ENCODE data around the gene ASCL3.
"Not testable (repeated sequence)": the region's sequence is repeated elsewhere in the genome, so short reads cannot be mapped to it uniquely, and the experiment has no call there.

ASCL3 gene

DNA sequence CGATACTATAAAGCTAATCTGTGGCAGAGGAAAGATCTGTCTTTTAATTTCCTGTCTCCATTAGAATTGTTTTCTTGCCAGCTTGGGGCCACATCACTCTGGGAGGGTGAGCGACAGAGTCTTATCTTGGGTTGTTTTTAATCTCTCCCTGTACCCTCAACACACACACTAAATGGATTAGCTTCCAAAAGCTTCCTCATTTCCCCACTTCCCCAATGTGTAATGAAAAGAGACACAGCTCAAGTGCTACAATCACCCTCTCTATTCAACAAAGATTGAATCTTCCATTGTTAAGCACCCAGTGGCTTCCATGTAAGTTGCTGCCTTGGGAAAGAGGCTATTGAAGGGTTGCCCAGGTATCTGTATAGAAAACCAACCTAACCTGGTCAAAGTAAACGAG is 6.1 kb upstream of the ASCL3 start:
- in situ Hi-C loops (cut with MboI; ENCODE audit: low sequenced_read_pairs), result no loop called here

DNA sequence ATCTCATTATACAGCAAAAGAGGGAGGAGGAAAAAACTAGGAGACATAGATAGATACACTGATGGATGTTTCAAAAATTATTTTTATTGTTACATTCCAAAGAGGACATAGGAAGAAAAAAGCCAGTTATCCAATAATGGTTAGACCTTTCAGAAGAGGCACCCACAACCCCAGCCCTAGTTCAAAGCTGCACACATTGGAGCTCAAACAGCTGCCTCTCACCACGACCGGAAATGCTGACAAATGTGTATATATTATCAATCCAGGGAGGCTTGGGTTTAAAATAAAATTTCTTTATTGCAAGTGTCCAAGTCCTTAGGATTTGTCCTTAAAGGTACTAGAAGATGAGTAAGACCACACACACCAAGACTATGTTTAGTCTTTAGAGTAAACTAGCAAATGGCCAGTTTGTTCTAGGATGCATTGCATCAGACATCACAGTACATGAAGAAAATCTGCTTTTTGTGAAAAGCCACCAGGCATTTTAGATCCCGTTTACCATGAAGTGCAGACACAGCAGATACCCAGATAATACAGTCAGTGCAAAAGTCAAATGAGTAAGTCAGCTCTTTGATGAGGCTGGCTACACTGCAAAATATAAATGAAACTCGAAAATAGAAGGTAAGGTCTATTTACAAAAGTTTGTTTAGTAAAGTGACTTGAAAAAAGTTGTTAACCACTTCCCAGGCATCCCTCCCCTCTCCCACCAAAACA is 4.6 kb upstream of the ASCL3 start:
- in situ Hi-C loops (cut with MboI; ENCODE audit: low sequenced_read_pairs), result no loop called here

DNA sequence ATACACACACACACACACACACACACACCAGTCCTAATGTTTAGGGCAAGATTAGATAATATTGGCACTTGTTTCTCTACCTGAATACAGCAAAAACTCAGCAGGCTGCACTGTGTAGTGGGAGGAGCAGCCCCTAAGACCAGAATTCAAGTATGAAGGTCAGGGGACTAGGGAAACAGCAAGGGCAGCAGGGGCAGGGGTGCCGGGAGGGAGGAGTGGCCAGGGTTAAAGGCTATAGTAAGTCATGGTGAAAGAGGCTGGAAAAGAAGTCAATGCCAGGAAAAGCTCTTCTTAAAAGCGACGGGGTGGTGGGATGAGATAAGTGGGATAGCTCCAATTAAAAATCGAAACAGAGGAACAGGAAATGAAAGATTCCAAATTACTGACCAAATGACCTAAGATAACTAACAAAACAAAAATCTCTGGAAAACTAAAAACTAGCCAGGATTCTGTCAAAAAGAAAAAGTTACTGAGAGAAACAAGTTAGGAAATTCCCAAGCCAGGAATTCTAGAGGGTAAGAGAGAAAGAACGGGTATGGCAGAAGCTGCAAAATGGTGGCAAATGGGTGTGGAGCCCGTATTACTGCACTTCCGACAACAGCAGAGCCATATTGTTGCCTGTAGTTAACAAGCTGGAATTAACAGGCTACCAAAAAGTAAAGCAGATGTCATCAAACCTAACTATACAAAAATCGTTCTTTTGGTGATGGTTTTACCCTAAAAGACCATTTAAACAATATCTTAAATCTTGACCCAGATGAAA is 1.3 kb downstream of the ASCL3 start:
- in situ Hi-C loops (cut with MboI; ENCODE audit: low sequenced_read_pairs), result no loop called here

DNA sequence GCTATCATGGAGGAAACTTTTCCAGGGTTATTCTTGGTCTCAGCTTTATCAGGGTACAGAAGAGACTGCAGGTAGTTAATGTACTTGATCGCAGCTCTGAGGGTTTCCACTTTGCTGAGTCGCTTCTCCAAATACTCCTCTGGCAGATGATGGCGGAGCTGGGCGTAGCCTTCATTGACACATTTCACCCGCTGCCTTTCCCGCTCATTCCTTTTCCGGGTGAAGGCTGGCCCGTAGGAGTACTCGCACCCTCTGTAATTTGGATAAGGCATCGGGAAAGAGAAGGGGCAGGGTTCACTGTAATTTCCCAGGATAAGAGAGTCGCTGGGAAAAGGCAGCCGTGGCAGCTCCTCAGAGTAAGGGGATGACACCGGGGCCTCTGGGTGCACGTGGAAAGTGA is 5.2 kb downstream of the ASCL3 start:
- in situ Hi-C loops (cut with MboI; ENCODE audit: low sequenced_read_pairs), result no loop called here

DNA sequence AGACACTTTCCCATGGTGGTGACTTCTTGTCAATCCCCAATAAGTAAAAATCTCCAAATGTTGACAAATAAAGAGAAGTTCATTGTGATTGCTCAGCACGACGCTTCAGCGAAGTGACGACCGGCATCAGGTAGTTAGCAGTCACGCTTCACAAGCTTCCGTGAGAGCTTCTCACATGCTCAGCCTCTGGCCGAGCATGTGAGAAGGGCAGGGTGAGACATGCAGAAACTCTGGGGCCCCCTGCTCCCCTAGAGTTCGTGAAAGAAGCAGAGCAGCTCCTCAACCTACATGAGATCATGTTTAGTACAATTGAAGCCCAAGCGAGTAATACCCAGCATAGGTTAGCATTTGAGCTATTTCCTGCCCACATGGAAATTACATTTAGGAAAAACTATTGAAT is 5.7 kb downstream of the ASCL3 start:
- in situ Hi-C loops (cut with MboI; ENCODE audit: low sequenced_read_pairs), result no loop called here

DNA sequence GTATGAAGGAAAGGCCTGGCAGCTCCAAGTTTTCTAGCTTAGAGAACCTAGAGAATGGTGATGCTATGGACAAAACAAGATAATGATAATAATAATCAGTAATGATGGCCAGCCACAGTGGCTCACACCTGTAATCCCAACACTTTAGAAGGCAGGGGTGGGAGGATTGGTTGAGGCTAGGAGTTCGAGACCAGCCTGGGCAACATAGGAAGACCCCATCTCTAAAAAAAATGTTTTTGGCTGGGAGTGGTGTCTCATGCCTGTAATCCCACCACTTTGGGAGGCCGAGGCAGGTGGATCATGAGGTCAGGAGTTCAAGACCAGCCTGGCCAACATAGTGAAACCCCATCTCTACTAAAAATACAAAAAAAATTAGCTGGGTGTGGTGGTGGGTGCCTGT is 7.0 kb downstream of the ASCL3 start:
- in situ Hi-C loops (cut with MboI; ENCODE audit: low sequenced_read_pairs), result not testable (repeated sequence)

DNA sequence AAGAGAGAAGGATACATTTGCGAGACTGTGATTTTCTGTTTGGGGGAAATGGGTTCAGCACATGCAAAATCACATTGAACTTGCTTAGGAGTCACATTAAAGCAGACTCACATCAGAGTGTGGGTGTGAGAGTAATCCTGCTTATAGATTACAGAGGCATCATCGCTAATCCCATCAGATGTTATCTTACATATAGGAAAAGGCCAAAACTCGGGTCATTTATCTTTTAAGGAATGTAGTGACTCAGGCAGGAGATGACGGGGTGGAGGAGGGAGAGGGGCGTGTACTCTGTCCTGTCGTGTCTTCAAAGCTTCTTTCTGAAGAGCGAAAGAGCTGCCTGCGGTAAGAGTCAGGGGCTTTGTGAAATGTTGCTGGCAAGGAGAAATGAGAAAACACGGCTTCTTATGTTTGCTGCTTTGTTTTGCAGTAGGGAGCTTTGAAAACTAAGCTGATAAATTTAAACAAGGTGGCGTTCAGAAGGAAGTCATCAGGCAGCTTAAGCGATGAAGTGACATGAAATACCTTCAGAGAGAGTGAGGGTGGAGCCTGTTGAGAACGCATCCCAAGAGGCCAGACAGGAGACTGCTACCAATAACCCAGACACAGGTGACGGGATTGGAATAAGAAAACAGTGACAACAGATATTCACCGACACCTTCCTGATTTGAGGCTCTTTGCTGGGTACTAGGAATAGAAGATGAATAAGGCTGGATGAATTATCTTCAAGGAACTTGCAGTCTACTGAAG is 7.9 kb downstream of the ASCL3 start:
- in situ Hi-C loops (cut with MboI; ENCODE audit: low sequenced_read_pairs), result no loop called here

DNA sequence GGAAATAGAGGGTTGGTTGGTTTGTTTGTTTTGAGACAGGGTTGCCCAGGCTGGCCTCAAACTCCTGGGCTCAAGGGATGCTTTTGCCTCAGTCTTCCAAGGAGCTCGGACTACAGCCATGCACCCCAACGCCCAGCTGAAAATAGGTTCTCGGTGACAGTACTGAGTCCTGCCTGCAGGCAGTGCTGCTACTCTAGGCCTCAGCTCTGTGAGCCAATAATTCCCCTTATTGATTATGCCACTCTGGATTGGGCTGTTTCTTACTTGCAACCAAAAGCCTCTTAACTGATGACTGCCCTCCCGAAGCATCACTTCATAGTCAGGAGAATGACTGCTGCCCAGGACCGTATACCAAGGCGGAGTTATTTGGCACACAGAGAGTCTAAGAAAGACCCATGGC is 8.9 kb downstream of the ASCL3 start:
- in situ Hi-C loops (cut with MboI; ENCODE audit: low sequenced_read_pairs), result no loop called here

DNA sequence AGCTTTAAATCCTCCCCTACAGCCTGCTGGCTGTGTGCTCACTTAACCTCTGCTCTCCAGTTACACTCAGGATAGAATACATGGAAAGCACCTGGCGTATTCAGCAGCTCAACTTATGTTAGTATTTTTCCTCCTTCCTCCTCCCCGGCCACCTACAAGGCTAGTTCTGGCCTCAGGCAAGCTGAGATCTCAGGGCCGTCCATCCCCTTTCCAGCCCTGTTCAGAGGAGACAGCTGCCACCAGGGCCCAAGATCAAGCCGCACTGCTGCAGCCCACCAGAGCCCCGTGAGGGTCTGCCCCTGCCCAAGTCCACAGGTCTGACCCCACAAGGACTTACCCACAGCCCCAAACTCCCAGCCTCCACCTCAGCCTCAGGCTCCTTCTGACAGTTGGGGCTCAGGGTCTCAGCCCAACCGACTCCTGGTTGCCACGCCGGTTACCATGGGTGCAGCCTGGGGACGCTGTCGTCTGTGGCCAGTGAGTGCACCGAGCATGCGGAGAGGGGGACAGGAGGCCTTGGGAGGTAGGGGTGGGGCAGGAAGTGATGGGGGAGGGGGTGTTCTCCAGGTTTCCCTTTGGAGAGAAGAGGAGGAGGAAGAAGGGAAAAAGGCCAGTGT is 10.1 kb downstream of the ASCL3 start, which contains the start of gene C11orf16:
Gene C11orf16, minus strand, starts transcription at position 384 of the 617 bp plus-strand sequence. CDS start 639 bp downstream, outside the sequence.
- in situ Hi-C loops (cut with MboI; ENCODE audit: low sequenced_read_pairs), result no loop called here

DNA sequence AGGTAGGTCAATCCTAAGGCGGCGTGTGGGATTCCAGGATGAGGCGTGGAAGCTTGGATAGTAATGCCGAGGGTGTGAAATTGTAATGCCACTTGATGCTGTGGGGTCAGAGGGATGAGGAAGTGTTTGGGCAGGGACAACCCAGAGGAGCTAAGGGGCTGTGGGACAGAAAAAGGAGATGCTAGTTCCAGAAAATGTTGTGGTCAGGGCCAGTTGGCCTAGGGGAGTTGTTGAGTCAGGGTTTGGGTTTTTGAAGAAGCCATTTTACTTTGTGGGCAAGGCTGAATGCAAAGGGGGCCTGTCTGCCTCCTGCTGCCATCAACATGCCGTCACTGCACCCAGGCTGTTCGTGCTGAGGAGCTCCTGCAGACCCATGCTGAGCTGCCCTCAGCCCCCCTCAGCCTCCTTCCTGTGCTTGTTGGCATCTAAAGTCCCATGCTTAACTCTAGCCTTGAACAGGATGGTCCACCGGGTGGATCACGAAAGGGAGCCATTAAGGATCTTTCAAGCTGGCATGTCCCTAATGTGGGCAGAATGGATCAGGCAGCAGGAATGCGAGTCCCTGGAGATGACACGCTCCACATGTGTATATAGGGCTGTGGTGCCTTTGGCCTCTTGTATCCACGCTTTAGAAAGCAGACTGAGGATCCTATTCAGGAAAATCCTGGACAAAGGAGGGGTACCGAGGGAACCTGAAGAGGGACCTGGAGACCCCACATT is 12.2 kb downstream of the ASCL3 start:
- in situ Hi-C loops (cut with MboI; ENCODE audit: low sequenced_read_pairs), result no loop called here

DNA sequence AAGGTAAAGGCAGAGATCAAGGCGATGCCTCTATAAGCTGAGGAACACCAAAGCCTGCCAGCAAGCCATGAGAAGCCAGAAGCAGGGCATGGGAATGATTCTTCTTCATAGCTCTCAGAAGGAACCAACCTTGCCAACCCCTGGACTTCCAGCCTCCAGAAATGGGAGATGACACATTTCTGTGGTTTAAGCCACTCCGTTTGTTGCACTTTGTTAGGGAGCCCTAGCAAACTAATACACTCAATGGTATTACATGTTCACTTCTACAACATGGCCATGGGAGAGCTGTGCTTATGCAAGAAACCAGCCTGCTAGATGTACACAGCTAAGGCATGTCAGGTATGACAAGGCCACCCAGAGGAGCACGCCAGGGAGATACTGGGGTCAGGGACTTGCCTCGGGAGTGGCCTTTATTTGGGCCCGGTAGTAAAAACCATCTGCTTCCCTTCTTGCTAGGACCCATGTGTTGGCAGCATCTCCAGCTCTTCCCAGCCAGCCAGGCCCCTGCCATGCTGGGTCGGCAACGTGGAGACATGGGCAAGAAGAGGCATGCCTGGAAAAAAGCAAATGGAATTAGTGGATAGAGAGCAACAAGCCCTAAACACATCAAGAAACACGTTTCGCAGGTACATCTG is 13.7 kb downstream of the ASCL3 start:
- in situ Hi-C loops (cut with MboI; ENCODE audit: low sequenced_read_pairs), result no loop called here

DNA sequence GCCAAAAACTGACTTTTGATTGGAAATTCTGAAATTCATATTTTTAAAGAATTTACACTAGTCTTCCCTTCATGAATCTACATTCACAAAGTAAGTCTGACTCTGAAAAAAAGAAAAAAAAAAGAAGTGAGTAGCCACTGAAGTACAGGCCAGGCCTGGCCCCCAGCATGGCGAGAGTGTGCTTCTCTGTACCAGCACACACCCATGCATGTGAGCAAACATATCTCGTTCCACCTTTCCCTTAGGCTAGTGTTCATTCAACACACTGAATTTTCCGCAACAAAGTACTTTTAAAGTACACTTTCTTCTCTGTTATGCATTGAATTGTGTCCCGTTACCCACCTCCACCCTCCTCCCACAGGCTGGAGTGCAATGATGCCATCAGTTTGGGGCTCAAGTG is 14.6 kb downstream of the ASCL3 start:
- in situ Hi-C loops (cut with MboI; ENCODE audit: low sequenced_read_pairs), result no loop called here

DNA sequence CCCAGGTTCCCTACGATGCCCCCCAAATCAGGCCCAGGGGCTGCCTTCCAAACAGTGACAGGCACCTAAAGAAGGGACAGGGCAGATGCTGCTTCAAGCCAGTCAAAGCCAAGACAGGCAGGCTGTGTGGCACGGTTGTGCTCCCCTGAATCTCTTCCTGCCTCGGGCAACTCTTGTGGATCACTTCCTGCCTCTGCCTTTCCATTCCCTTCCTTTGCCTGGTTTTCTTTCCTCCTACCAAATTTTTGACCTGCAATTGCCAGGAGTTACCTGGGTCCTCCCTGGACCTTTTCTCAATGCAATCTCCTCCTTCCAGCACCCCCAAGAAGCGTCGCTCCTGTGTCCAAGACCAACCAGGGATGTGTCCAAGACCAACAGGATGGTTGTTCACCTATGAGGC is 15.6 kb downstream of the ASCL3 start:
- in situ Hi-C loops (cut with MboI; ENCODE audit: low sequenced_read_pairs), result no loop called here

DNA sequence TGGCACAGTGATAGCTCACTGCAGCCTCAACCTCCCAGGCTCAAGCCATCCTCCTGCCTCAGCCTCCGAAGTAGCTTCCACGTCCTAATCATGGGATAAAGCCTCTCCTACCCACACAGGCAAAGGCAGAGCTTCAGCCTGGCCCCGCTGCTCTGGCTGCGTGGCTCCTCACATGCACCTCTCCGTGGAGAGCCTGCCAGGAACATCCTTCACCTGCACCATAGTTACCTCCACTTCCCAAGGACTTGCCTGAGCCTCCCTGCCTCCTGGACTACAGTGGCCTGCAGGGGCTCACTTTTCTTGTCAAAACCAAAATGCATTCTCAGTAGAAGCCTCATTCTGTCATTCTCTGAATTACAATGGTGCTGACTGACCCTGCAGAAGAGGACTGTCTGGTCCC is 16.6 kb downstream of the ASCL3 start:
- in situ Hi-C loops (cut with MboI; ENCODE audit: low sequenced_read_pairs), result no loop called here

DNA sequence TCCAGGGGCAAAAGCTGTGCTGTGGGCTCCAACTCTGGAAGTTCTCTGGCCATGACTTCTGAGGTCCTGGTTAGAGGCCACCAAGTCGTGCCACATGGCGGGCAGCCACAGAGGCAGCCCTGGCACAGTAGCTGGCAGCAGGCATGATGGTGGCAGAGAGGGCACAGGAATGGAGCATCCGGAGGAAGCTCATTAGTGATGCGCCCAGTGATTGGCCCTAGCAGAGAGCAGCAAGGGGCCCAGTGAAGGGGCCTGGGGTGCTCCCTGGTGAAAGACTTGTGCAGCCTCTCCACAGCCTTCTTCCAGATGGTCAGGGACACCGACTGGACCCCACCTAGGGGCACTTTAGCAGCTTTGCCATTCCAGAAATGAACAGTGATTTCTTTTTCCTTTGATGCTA is 17.1 kb downstream of the ASCL3 start:
- in situ Hi-C loops (cut with MboI; ENCODE audit: low sequenced_read_pairs), result no loop called here

DNA sequence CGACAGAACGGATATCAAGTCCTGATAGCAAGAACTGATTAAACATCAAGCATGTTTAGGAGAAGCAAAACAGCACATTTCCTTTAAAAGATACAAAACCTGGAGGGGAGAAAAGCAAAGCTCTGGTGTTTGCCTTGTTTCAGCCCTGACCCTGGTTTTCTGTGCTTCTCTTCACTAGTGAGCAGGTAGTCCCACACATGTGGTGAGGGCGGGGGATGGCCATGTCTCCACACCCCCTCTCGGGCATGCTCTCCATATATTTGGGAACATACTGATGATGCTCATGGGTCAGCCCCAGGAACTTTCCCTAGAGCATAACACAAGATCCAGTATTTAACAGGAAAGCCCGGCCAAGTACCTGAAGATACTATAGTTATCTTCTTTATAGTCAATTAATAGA is 20.1 kb downstream of the ASCL3 start:
- in situ Hi-C loops (cut with MboI; ENCODE audit: low sequenced_read_pairs), result no loop called here

DNA sequence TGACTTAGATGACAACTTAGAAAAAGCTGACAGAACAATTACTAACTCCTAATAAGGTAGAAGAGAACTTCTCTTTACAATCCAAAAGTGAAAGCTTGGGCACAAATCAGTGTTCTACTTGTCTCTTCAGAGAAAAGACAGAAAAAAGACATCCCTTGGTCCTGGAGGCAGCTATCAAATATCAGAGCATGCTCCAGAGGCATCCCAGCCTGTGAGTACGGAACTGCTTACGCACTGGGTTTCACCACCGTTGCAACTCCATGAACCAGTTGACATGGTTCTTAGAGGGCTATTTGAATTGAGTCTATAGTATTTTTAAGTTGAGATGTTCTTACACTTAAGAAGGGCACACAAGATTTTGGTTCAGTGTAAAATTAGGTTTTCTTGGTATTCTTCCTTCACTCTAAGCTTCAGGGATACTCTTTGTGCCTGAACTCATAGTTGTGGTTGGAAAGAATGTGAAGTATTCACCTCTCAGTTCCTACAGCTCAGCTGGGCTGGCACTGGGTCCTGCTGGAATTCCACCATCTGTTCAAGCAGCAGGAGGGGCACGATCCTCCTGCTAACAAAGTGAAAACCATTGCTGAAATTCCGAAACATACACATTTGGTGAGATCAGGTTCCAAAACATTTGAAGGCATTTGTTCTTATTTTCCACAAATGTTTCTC is 25.5 kb downstream of the ASCL3 start:
- in situ Hi-C loops (cut with MboI; ENCODE audit: low sequenced_read_pairs), result no loop called here

DNA sequence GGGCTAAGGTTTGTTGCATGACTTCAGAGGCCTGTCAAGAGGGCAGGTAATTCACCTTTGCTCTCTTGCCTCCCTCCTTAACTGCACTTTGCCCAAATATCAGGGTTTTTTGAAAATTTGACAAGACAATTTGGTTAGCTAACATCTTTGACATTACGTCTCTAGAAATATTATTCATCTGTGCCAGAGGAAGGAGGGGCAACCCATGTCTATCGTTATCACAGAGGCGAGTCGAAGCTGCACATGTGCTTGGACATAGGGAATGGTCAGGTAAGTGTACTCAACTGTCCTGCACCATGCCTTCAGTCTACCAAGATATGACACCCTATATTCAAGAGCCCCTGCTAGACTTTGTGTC is 28.2 kb downstream of the ASCL3 start:
- in situ Hi-C loops (cut with MboI; ENCODE audit: low sequenced_read_pairs), result no loop called here

DNA sequence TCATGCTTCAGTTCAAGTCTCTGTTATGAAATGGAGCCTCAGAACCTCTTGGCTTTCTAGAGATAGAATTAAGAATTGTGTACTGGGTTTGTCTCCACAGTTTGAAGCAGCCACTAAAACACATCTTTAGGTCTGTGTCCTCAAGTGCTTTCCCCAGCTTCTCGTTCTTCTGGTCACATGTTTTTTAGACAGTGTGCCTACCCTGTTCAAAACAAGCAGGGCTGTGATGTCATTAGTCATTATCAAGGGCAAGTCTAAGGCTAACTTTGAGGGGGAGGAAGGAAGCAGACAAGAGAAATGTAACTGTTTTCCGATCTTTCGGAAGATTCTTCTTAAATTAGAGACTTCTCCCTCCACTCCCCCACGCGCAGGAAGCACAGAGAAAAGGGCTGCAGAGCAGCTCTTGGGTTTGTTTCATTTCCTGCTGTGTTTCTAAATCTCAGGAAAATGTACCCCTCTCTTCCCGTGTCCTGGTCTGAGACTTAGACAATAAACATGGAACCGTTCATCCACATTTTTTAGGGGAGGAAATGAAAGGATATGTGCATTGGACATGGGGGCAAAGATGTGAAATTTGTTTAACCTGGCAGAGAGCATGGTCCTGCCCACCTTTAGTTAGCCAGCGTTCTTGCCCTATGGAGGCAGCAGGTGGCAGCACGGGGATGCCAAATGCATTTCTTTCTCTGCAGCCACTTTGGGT is 28.7 kb downstream of the ASCL3 start:
- in situ Hi-C loops (cut with MboI; ENCODE audit: low sequenced_read_pairs), result no loop called here
